PC-9 (cell line): ENCODE data around the gene CFAP77. TPM values are rescaled to one million over a fixed set of nuclear protein-coding genes. Genes with fewer than 3 reads are reported as not detected.
A peak's percentile ranks its signal among the peaks of the same experiment; 100 is the strongest.

Source experiments
- BruUV-seq: library from RNA; stranded (reverse); fragments of 400-500 nt; replicated peaks from 2 replicates; lab custom pipeline; 2021; lab: Mats Ljungman, UMichigan
- CTCF ChIA-PET: fragments of 300-600 bp; sonication (Branson Sonifier 250); formaldehyde crosslinking; loops from one replicate; lab custom pipeline; 2022; ENCODE audit warnings: antibody characterized with exemption; lab: Charles Lee
- POLR2A ChIA-PET: fragments of 300-600 bp; sonication (Branson Sonifier 250); formaldehyde crosslinking; loops from one replicate; lab custom pipeline; 2022; ENCODE audit warnings: antibody characterized with exemption; ENCODE audit not compliant: unreplicated experiment; lab: Charles Lee
- DNase-seq, 2 experiments: peaks; one replicate each; pipeline versions ENCODE4 v3.0.0 to v3.0.0-alpha.2; 2015 to 2022; ENCODE audit warnings: mixed read lengths in 1 of 2
- H2AFZ ChIP-seq: fragments of 200-600 bp; sonication (generic); 2 replicates; pipeline ENCODE4 v1.8.1; 2017; ENCODE audit warnings: antibody characterized with exemption
- H3F3A ChIP-seq: fragments of 200-600 bp; sonication (generic); 2 replicates; pipeline ENCODE4 v1.8.1; 2017; ENCODE audit warnings: antibody characterized with exemption, mild to moderate bottlenecking, low read depth; ENCODE audit not compliant: insufficient read depth
- H3K27ac ChIP-seq: fragments of 200-600 bp; sonication (generic); 2 replicates; pipeline ENCODE4 v1.6.1; 2016; ENCODE audit warnings: mixed run types
- H3K27me3 ChIP-seq: fragments of 200-600 bp; sonication (generic); 2 replicates; pipeline ENCODE4 v1.6.1; 2016; ENCODE audit warnings: low read depth, mixed run types; ENCODE audit not compliant: insufficient read depth
- H3K36me3 ChIP-seq: fragments of 200-600 bp; sonication (generic); 2 replicates; pipeline ENCODE4 v1.6.1; 2016; ENCODE audit warnings: low read depth, mixed run types
- H3K4me1 ChIP-seq: fragments of 200-600 bp; sonication (generic); replicated peaks from 2 replicates; pipeline ENCODE4 v1.6.1; 2016; ENCODE audit warnings: mixed run types; ENCODE audit not compliant: insufficient read depth
- H3K4me2 ChIP-seq: fragments of 200-600 bp; sonication (generic); 2 replicates; pipeline ENCODE4 v1.6.1; 2017; ENCODE audit warnings: mixed run types
- H3K4me3 ChIP-seq: fragments of 200-600 bp; sonication (generic); 2 replicates; pipeline ENCODE4 v1.6.1; 2016; ENCODE audit warnings: mixed run types
- H3K79me2 ChIP-seq: fragments of 200-600 bp; sonication (generic); 2 replicates; pipeline ENCODE4 v1.6.1; 2017; ENCODE audit warnings: low read depth, mixed run types
- H3K9me2 ChIP-seq: fragments of 200-600 bp; sonication (generic); 2 replicates; pipeline ENCODE4 v1.8.1; 2017; ENCODE audit warnings: mild to moderate bottlenecking; ENCODE audit not compliant: insufficient read depth
- H3K9me3 ChIP-seq: fragments of 200-600 bp; sonication (generic); 2 replicates; pipeline ENCODE4 v1.8.1; 2016; ENCODE audit warnings: low read depth; ENCODE audit not compliant: insufficient read depth
- H4K20me1 ChIP-seq: fragments of 200-600 bp; sonication (generic); 2 replicates; pipeline ENCODE4 v1.8.1; 2017; ENCODE audit not compliant: insufficient read depth
- EZH2 ChIP-seq: fragments of 200-600 bp; sonication (generic); IDR thresholded peaks from 2 replicates; pipeline ENCODE4 v1.8.0; 2017; ENCODE audit warnings: antibody characterized with exemption, low read depth
- intact Hi-C: fragments of 100-400 bp; cut with micrococcal nuclease; formaldehyde crosslinking; loops from one replicate; pipeline ENCODE4 v1.10.0; 2022; ENCODE audit not compliant: unreplicated experiment
- total RNA-seq: library from RNA; stranded (reverse); gene quantifications from 2 replicates; pipeline ENCODE4 v1.2.3, GENCODE V29; 2021
- TF ChIP-seq, protein P1 (sequence below): fragments of 200-600 bp; sonication (generic); conservative IDR thresholded peaks from 2 replicates; pipeline ENCODE4 v1.6.1; 2017; ENCODE audit warnings: mixed run types, antibody characterized with exemption, mild to moderate bottlenecking, moderate library complexity

The CFAP77 gene
- total RNA-seq, 1 experiment from 2014 or later = not detected

DNA sequence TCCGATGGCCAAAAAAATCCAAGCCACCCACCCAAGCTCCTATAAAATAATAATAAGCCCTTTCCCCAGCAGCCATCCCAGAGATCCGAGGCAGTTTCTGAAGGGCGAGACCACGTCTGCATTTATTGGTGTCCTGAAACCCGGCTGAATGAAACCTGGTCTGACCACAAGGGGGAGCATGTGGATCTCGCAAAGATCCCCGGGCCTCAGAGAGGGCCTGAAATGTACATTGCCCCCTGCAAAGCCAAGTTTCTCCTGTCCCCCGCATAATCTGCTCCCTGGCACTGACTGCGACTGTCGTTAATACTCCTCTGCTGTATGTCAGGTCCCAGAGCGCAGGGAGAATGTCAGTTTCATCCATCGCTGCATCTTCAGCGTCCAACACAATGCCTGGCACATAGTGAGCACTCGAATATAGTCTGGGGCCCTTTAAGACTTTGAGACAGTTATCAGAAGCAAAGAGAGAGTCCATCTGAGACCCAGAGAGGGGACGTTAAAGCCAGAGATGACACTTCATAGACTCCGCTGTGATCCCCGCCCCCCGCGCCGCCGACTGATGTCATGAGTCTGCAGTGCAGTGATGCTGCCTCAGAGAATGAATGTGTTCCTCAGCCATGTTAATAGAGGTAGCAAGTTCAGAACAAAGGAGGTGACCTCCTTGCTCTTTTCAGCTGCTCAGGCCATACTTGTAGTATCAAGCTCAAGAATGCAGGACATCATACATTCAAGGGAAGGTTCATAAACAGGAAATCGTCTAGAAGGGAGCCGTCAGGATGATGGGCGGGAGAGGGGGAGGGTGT lies 97.9 kb downstream of the CFAP77 start:
- peak in 1 of 2 experiments; percentile 67 for DNase-seq
- intact Hi-C loops = loop anchor here (1.0 to 5.0 kb wide), 5 partner anchors 67 to 464 kb away; partner anchors contain the start of gene CFAP77
- POLR2A ChIA-PET = no interaction called here
- H3K36me3 ChIP-seq = no peaks in the 10 kb centered on the region
- H3K27me3 ChIP-seq = peaks cover 85% of the 10 kb centered on the region
- no peak overlapping the region for H2AFZ ChIP-seq
- no peaks in the 10 kb centered on the region for H3K79me2 ChIP-seq
- no peaks in the 10 kb centered on the region for H3F3A ChIP-seq
- CTCF ChIA-PET = no interaction called here
- no peak overlapping the region for H3K27ac ChIP-seq
- no peaks in the 10 kb centered on the region for H3K9me3 ChIP-seq
- H3K4me3 ChIP-seq = no peak overlapping the region
- H3K4me2 ChIP-seq = no peak overlapping the region
- TF ChIP-seq, protein P1, sequence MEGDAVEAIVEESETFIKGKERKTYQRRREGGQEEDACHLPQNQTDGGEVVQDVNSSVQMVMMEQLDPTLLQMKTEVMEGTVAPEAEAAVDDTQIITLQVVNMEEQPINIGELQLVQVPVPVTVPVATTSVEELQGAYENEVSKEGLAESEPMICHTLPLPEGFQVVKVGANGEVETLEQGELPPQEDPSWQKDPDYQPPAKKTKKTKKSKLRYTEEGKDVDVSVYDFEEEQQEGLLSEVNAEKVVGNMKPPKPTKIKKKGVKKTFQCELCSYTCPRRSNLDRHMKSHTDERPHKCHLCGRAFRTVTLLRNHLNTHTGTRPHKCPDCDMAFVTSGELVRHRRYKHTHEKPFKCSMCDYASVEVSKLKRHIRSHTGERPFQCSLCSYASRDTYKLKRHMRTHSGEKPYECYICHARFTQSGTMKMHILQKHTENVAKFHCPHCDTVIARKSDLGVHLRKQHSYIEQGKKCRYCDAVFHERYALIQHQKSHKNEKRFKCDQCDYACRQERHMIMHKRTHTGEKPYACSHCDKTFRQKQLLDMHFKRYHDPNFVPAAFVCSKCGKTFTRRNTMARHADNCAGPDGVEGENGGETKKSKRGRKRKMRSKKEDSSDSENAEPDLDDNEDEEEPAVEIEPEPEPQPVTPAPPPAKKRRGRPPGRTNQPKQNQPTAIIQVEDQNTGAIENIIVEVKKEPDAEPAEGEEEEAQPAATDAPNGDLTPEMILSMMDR = peak; percentile 87
- no peak for TF ChIP-seq EZH2
- no peaks in the 10 kb centered on the region for H3K4me1 ChIP-seq
- no TSS peak for BruUV-seq
- no peaks in the 10 kb centered on the region for H4K20me1 ChIP-seq
- H3K9me2 ChIP-seq = no peaks in the 10 kb centered on the region

DNA sequence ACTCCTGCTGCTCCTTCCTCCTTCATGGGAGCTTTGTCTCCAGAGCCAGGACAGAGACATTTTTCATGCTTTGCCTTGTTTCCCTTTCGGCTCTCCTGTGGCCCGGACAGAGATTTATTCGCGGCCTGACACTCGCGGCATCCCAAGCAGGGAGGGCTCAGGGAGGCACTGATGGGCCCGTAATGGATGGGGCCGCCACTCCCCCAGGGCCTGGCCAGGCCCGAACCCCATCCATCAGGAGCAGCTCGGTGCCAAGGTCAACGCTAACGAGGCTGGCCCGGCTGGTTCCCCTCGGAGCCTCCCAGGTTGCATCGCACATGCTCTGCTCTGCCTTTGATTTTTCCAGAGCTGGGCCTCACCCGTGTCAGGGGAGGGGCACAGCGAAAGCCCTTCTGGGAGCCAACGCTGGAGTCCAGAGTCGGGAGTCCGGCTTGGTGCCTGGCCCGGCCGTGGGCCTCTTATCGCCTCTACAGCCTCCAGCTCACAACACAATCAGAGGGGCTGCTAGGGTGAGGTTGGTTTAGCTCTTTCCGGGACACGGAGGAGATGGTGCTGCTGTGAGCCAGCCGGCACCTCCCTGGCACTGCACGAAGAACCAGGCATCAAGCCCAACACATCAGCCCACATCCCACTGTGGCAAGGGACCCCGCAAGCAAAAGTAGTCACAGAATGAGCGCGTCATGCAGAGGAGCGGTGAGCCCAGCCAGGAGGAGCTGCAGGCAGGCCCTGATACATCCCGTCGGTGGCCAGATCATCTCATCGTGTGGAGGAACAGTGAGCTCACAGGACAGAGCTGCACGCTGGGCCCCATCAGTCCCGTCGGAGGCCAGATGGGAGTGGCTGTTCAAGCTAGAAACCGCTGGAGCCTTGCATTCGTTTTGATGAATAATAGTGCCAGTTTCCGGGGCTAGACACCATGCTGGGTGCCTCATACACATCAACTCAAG lies 100.2 kb downstream of the CFAP77 start:
- Histone ChIP-seq H2AFZ (no peak overlapping the region), H4K20me1 (no peaks in the 10 kb centered on the region; the same call in 1 of the 2 replicates), H3K9me3 (no peaks in the 10 kb centered on the region), H3K9me2 (no peaks in the 10 kb centered on the region), H3K27ac (no peak overlapping the region), H3K4me1 (no peaks in the 10 kb centered on the region), H3K4me2 (no peak overlapping the region), H3K4me3 (no peak overlapping the region), H3F3A (no peaks in the 10 kb centered on the region), H3K27me3 (peaks cover 84% of the 10 kb centered on the region), H3K36me3 (no peaks in the 10 kb centered on the region), H3K79me2 (no peaks in the 10 kb centered on the region)
- no peak for DNase-seq
- intact Hi-C loops = loop anchor here (5.0 kb wide), 1 partner anchor 392 kb away; no protein-coding TSS in a partner anchor
- CTCF ChIA-PET = interaction anchor here (0.5 kb wide), 2 partner anchors 16 to 24 kb away, joined by 4 to 6 read pairs; no protein-coding TSS in a partner anchor
- POLR2A ChIA-PET = no interaction called here
- no TSS peak for BruUV-seq
- TF ChIP-seq EZH2 = no peak
- TF ChIP-seq, protein P1 = no peak
